HepG2 (cell line): ENCODE results near the gene IRF4. TPM values are rescaled to one million over a fixed set of nuclear protein-coding genes. Genes with fewer than 3 reads are reported as not detected.

Source experiments
- ATAC-seq: fragments of 200-7000 bp; cut with Tn5 transposase; 3 replicates; pipeline ENCODE4 v1.9.1; 2020; ENCODE audit warnings: mild to moderate bottlenecking, moderate library complexity
- BruUV-seq: library from RNA; stranded (reverse); fragments of 400-500 nt; replicated peaks from 2 replicates; lab custom pipeline; 2021; lab: Mats Ljungman, UMichigan
- CTCF ChIA-PET: fragments of 300-600 bp; formaldehyde crosslinking; extraction: SDS; loops from one replicate; lab custom pipeline; 2021; ENCODE audit warnings: low total read pairs, inconsistent platforms, low intra/inter-chr PET ratio; lab: Yijun Ruan, JAX
- POLR2A ChIA-PET: fragments of 350-600 bp; sonication (Branson Sonifier 250); formaldehyde crosslinking; loops from one replicate; lab custom pipeline; 2020; ENCODE audit warnings: antibody characterized with exemption, inconsistent platforms; lab: Yijun Ruan, JAX
- DNase-seq: peaks from one replicate; pipeline ENCODE4 v3.0.0-alpha.2; 2015; ENCODE audit warnings: low spot score
- FAIRE-seq: peaks from 3 replicates; lab custom pipeline; 2011; peaks lifted over from hg19 to GRCh38; lab: Jason Lieb, UNC
- H2AFZ ChIP-seq: one replicate; pipeline ENCODE4 v1.6.1; 2011; ENCODE audit warnings: low read length, inconsistent platforms
- H3K27ac ChIP-seq: fragments of 300-600 bp; 3 replicates; pipeline ENCODE4 v1.8.0; 2011; ENCODE audit warnings: mixed run types, mild to moderate bottlenecking, mixed read lengths, low read length, inconsistent platforms; ENCODE audit not compliant: insufficient read depth; ENCODE audit errors: extremely low read length
- H3K27me3 ChIP-seq, 2 experiments: fragments of 200-600 bp in 1 of 2; 2 replicates in 1 of 2; 3 replicates in 1 of 2; pipeline versions ENCODE4 v1.6.0 to v1.8.0; 2011; ENCODE audit warnings: low read length in 2 of 2, mild to moderate bottlenecking in 2 of 2, moderate library complexity in 2 of 2, inconsistent platforms in 1 of 2; ENCODE audit not compliant: insufficient read depth in 2 of 2, control insufficient read depth in 1 of 2
- H3K36me3 ChIP-seq, 2 experiments: fragments of 200-600 bp in 1 of 2; replicated peaks in 1 of 2; 2 replicates in 1 of 2; 3 replicates in 1 of 2; pipeline versions ENCODE4 v1.5.1 to v1.8.0; 2011; ENCODE audit warnings: low read length in 2 of 2, inconsistent platforms in 1 of 2; ENCODE audit not compliant: insufficient read depth in 2 of 2, control insufficient read depth in 1 of 2
- H3K4me1 ChIP-seq: 2 replicates; pipeline ENCODE4 v1.5.1; 2012; ENCODE audit warnings: low read length, inconsistent platforms; ENCODE audit not compliant: insufficient read depth
- H3K4me2 ChIP-seq: 2 replicates; pipeline ENCODE4 v1.6.0; 2011; ENCODE audit warnings: low read depth, low read length, inconsistent platforms
- H3K4me3 ChIP-seq, 3 experiments: fragments of 200-600 bp in 1 of 3; sonication (generic), shearing (Covaris generic) in 1 of 3; replicated peaks in 1 of 3; 2 replicates each; pipeline ENCODE4 v1.5.1; 2011 to 2016; ENCODE audit warnings: low read length in 3 of 3, inconsistent platforms in 2 of 3, low read depth in 2 of 3, mild to moderate bottlenecking in 2 of 3, control low read depth in 1 of 3, mixed read lengths in 1 of 3; ENCODE audit not compliant: insufficient read depth in 1 of 3
- H3K79me2 ChIP-seq: one replicate; pipeline ENCODE4 v1.6.1; 2011; ENCODE audit warnings: low read length, inconsistent platforms; ENCODE audit not compliant: insufficient read depth
- H3K9ac ChIP-seq: 2 replicates; pipeline ENCODE4 v1.6.0; 2011; ENCODE audit warnings: mild to moderate bottlenecking, low read depth, low read length, inconsistent platforms; ENCODE audit not compliant: insufficient read depth
- H3K9me3 ChIP-seq: 2 replicates; pipeline ENCODE4 v1.5.1; 2012; ENCODE audit warnings: mild to moderate bottlenecking, low read length
- H4K20me1 ChIP-seq: 2 replicates; pipeline ENCODE4 v1.6.0; 2011; ENCODE audit warnings: inconsistent platforms, mild to moderate bottlenecking, low read length, moderate library complexity; ENCODE audit not compliant: insufficient read depth
- CHD2 ChIP-seq: IDR thresholded peaks from 2 replicates; pipeline ENCODE4 v1.6.1; 2011; ENCODE audit warnings: low read depth, low read length, improper control_type of control experiment
- RNF2 ChIP-seq: fragments of 450-650 bp; conservative IDR thresholded peaks from 2 replicates; pipeline ENCODE4 v1.6.1; 2016; ENCODE audit warnings: low read depth
- SMAD3 ChIP-seq: sonication (generic); formaldehyde crosslinking; IDR thresholded peaks from 2 replicates; pipeline ENCODE4 v1.4.0; 2020; ENCODE audit warnings: missing genetic modification reagents
- TOE1 ChIP-seq: sonication (generic); formaldehyde crosslinking; IDR thresholded peaks from 2 replicates; pipeline ENCODE4 v1.4.0; 2020; ENCODE audit warnings: mild to moderate bottlenecking, missing genetic modification reagents
- WGBS: methylation state at CpG from one replicate; pipeline ENCODE4 v1.1.6; 2017; ENCODE audit warnings: low lambda C conversion rate; 5-methylcytosine and 5-hydroxymethylcytosine counted together
- in situ Hi-C: cut with HindIII; loops from 2 replicates; pipeline ENCODE4 v1.10.0; 2017; ENCODE audit warnings: low pct_unique_long_range_greater_than_20kb; ENCODE audit not compliant: extremely low pct_ligation_motif_present
- intact Hi-C: fragments of 100-400 bp; cut with micrococcal nuclease; formaldehyde crosslinking; loops from one replicate; pipeline ENCODE4 v1.10.0; 2022; ENCODE audit not compliant: unreplicated experiment
- polyA plus RNA-seq, 8 experiments: library from polyadenylated mRNA; depleted of rRNA in 3 of 8; stranded (reverse) in 7 of 8; unstranded in 1 of 8; fragments of >200 nt; fragmentation: Illumina TruSeq in 4 of 8; extraction: Trizol in 4 of 8; gene quantifications; 2 replicates each; pipeline versions ENCODE4 v1.2.1 to v1.2.3, GENCODE V29; 2011 to 2016; ENCODE audit warnings: low read depth in 4 of 8, missing spikeins in 1 of 8, mixed read lengths in 1 of 8; ENCODE audit not compliant: insufficient read depth in 1 of 8
- total RNA-seq, 5 experiments: library from RNA; depleted of rRNA; stranded (reverse); fragments of >200 nt; fragmentation: Illumina TruSeq; extraction: Trizol; gene quantifications; 2 replicates each; pipeline ENCODE4 v1.2.3, GENCODE V29; 2016; ENCODE audit warnings: low read depth in 1 of 5

IRF4 gene
- total and polyA plus RNA-seq, 2 of the 13 experiments (the other 11 are each of a cell fraction or from before 2014, with no cell fraction given) = 0.07 to 0.09 TPM

DNA sequence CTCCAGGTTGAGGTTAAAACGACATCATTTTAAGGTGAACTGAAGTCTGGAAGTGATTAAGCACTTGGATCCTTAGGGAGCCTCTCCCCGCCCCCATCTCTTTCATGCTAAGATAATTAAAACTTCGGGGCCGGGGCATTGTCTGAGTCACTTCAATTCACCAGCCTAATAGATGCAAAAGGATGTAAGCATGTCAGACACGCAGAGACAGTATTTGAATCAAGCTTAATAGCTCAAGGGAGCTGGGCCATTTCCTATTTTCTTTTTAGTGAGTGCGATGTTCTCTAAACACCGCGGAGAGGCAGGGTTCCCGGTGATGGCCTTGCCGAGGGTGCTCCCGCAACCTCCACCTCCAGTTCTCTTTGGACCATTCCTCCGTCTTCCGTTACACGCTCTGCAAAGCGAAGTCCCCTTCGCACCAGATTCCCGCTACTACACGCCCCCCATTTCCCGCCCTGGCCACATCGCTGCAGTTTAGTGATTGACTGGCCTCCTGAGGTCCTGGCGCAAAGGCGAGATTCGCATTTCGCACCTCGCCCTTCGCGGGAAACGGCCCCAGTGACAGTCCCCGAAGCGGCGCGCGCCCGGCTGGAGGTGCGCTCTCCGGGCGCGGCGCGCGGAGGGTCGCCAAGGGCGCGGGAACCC, 516 bp upstream of the IRF4 start:
- no peak overlapping the region for H2AFZ ChIP-seq
- H3K9me3 ChIP-seq = no peaks in the 10 kb centered on the region
- intact Hi-C loops = no loop called here
- FAIRE-seq = no peak
- no TSS peak for BruUV-seq
- CTCF ChIA-PET = no interaction called here
- no peak overlapping the region for H3K9ac ChIP-seq
- 56% methylated on average over 44 of the region's 44 CpGs for WGBS
- in situ Hi-C loops = no loop called here
- no peak for DNase-seq
- H3K4me3 ChIP-seq = no peak overlapping the region
- ATAC-seq = no peak
- peaks cover 16 to 67% of the 10 kb centered on the region in 2 experiments; a peak in 4 of 5 replicates for H3K27me3 ChIP-seq
- no peaks in the 10 kb centered on the region for H3K36me3 ChIP-seq
- POLR2A ChIA-PET = no interaction called here
- no peaks in the 10 kb centered on the region for H3K79me2 ChIP-seq
- H3K4me1 ChIP-seq = no peaks in the 10 kb centered on the region
- H3K4me2 ChIP-seq = no peak overlapping the region
- TF ChIP-seq RNF2 = no peak
- no peak for TF ChIP-seq TOE1
- no peak overlapping the region for H3K27ac ChIP-seq
- no peaks in the 10 kb centered on the region for H4K20me1 ChIP-seq

DNA sequence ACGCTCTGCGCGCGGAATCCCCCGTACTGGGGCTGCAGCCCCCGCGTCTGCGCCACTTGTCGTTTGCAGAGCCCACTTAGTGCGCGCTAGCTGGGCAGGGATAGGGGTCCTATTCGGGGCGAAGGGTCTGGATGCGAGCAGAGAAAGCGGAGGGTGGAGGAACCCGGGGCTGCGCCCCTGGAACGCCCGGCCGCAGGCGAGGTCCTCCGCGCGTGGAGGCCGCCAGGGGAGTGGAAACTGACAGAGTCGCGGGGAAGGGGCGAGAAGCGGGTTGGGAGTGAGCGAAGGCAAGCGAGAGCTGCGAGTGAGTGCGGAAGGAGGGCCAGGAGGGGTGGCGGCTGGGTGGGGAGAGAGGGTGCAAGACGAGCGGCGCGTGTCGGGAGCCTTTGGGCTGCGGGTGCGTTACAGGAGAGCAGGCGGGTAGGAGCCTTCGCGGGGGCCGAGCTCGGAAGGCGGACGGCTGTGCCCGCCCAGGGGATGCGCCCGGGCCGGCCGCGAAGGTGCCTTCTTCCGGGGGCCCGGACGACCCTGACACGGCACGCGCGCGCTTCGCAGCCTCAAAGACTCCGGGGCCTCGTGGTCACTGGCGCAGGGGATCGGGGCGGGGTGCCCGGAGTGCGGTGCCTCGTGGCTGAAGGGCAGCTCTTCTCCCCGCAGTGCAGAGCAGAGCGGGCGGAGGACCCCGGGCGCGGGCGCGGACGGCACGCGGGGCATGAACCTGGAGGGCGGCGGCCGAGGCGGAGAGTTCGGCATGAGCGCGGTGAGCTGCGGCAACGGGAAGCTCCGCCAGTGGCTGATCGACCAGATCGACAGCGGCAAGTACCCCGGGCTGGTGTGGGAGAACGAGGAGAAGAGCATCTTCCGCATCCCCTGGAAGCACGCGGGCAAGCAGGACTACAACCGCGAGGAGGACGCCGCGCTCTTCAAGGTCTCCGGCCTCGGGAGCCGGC, 1.2 kb downstream of the IRF4 start:
- in situ Hi-C loops = no loop called here
- H3K27me3 ChIP-seq = peaks cover 18 to 72% of the 10 kb centered on the region in 2 experiments

More for the DNA sequence above, 1.2 kb downstream of the IRF4 start:
- BruUV-seq = no TSS peak
- Histone ChIP-seq H3K4me2 (no peak overlapping the region), H3K4me1 (no peaks in the 10 kb centered on the region), H3K9me3 (no peaks in the 10 kb centered on the region), H3K27ac (no peak overlapping the region), H4K20me1 (0 out of 2 replicates have a peak, but pooled peaks cover 3% of the 10 kb centered on the region), H3K9ac (no peak overlapping the region), H3K79me2 (no peaks in the 10 kb centered on the region), H3K4me3 (no peak overlapping the region), H3K36me3 (no peaks in the 10 kb centered on the region), H2AFZ (no peak overlapping the region)
- 79% methylated on average over 106 of the region's 108 CpGs for WGBS
- ChIA-PET POLR2A (no interaction called here), CTCF (no interaction called here)
- TF ChIP-seq CHD2 (no peak), SMAD3 (CRISPR knock-in tag) (no peak)
- no peak for ATAC-seq
- no peak for FAIRE-seq
- DNase-seq = no peak
- intact Hi-C loops = no loop called here
